ENCODE results near the gene OR8G5.

DNA sequence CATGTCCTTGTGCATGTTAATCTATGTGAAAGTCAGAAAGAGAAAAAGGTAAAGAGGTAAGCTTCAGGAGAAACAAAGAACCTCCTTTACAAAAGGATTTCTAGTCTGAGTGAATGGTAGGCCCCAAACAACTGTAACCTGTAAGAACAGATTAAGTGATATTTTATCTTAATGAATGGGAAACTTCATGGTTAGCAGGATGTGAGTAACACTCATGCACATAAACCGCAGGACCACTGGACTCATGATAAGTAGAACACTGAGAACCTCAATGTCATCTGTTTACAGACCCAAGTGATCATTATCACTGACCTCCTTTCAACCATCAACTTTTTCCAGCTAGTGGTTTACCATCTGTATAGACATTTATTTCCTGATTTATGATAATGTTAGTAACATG lies 19.9 kb downstream of the OR8G5 start:
- TF ChIP-seq REST (IDR thresholded peaks at IDR 0.05) (no peak), CTCF (IDR thresholded peaks at IDR 0.05; ENCODE audit: low read depth, low read length, missing input control) (no peak)
